ENCODE measurements around the gene KRT84.

DNA sequence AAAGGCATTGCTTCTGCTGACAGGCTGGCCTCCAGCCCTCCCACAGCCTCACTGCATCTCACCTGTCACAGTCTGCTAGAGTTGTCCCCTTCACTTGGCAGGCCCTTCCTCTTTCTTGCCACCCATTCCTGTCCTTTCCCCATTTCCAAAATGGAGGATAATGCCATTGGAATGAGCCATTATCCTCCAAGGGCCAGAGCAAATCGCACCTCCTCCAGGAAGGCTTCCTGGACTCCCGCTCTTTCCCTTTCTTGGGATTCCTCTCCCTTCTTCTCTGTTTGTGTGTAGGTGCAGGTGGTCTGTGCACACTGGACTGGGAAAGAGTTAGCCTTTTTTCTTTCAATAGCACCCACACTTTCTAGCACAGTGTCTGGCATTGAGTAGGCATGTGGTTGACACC, 16.9 kb upstream of the KRT84 start:
- TF ChIP-seq EZH2phosphoT487 (IDR thresholded peaks at IDR 0.05; ENCODE audit: borderline replicate concordance, low read length) (no peak), EZH2 (IDR thresholded peaks at IDR 0.05; ENCODE audit: low read length, unreplicated experiment) (no peak)
- TF ChIP-seq, protein P1, sequence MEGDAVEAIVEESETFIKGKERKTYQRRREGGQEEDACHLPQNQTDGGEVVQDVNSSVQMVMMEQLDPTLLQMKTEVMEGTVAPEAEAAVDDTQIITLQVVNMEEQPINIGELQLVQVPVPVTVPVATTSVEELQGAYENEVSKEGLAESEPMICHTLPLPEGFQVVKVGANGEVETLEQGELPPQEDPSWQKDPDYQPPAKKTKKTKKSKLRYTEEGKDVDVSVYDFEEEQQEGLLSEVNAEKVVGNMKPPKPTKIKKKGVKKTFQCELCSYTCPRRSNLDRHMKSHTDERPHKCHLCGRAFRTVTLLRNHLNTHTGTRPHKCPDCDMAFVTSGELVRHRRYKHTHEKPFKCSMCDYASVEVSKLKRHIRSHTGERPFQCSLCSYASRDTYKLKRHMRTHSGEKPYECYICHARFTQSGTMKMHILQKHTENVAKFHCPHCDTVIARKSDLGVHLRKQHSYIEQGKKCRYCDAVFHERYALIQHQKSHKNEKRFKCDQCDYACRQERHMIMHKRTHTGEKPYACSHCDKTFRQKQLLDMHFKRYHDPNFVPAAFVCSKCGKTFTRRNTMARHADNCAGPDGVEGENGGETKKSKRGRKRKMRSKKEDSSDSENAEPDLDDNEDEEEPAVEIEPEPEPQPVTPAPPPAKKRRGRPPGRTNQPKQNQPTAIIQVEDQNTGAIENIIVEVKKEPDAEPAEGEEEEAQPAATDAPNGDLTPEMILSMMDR (conservative IDR thresholded peaks at IDR 0.05; ENCODE audit: low read depth, low read length) = no peak

Measured in PC-3 (cell line).